Ascending aorta (tissue), 2 donors: Measurements from ENCODE around the gene TMTC2. TPM values are rescaled to one million over a fixed set of nuclear protein-coding genes. Genes with fewer than 3 reads are reported as not detected.

Experiments used
- DNase-seq, 2 donors: peaks; one replicate each; pipeline ENCODE4 v3.0.0-alpha.2; 2019; ENCODE audit warnings: low spot score in 2 of 2
- H3K27ac ChIP-seq, 2 donors: fragments of 200-600 bp; sonication (generic); one replicate each; pipeline ENCODE4 v1.5.1; 2016 to 2017; ENCODE audit warnings: mild to moderate bottlenecking in 1 of 2
- H3K27me3 ChIP-seq: fragments of 200-600 bp; sonication (generic); one replicate; pipeline ENCODE4 v1.5.1; 2017
- H3K36me3 ChIP-seq, 2 donors: fragments of 200-600 bp; sonication (generic); one replicate each; pipeline ENCODE4 v1.5.1; 2016
- H3K4me1 ChIP-seq, 2 donors: fragments of 200-600 bp; sonication (generic); one replicate each; pipeline ENCODE4 v1.5.1; 2016 to 2017; ENCODE audit warnings: mild to moderate bottlenecking in 1 of 2
- H3K4me3 ChIP-seq, 2 donors: fragments of 200-600 bp; sonication (generic); one replicate each; pipeline ENCODE4 v1.5.1; 2016 to 2017; ENCODE audit warnings: mild to moderate bottlenecking in 1 of 2
- H3K9me3 ChIP-seq, 2 donors: fragments of 200-600 bp; sonication (generic); one replicate each; pipeline ENCODE4 v1.5.1; 2016
- intact Hi-C: fragments of 100-400 bp; cut with DNase I; formaldehyde crosslinking; loops from one replicate; pipeline ENCODE4 v1.15.1; 2023
- total RNA-seq: library from RNA; depleted of rRNA; stranded (reverse); fragments of >200 nt; gene quantifications from one replicate; pipeline ENCODE4 v1.1.0, GENCODE V29; 2016
- TF ChIP-seq, protein P1 (sequence below), 3 experiments: fragments of 200-600 bp in 2 of 3; fragments of 450-650 bp in 1 of 3; sonication (generic) in 2 of 3; IDR thresholded peaks; one replicate each; pipeline ENCODE4 v1.5.1; 2016 to 2019; ENCODE audit warnings: antibody characterized with exemption in 3 of 3, mild to moderate bottlenecking in 1 of 3, moderate library complexity in 1 of 3

The TMTC2 gene
- 6.8 TPM for total RNA-seq

DNA sequence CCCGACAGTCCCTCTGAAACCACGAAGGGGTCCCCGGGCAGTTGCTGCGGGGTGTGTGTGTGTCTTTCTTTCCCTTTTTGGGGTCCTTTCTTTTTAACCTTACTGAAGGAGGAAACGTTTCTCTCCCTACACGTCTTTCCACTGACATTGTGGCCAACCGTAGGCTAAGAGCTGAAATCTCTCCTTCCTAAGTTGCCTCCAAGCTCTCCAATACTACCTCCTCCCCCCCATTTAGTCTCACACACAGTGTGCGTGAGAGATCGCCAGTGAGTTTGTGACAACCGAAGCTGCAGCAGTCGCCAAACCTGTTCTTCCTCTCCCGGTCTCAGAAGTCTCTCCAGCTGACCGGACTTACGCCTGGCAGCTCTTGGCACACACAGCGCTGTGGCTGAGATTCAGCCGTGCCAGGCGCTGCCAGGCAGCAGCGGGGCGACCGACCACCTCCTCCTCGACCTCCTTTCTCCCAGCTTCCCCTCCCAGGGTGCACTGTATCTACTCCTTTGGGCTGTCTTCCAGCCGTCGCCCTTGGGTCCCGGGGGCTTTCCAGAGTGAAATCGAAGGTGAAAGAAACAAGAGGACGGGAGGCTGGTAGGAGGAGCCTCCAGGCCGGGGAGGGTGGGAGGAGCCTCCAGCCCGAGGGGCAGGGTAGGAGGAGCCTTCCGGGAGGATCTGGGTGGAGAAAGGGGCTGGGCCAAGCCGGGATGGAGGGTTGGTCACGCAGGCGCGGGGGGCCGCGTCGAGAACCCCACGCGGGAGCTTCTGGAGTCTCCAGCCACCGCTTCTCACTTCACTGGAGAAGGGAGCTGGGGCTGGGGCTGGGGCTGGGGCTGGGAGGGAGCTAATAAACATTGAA, at the start of gene TMTC2:
Gene TMTC2, plus strand, starts transcription at position 739 of the 853 bp plus-strand sequence.
- intact Hi-C loops, result loop anchor here (2.0 kb wide), 1 partner anchor 328 kb away; the partner anchor contains the start of genes CCDC59 and METTL25
- DNase-seq, result peak; percentile 72 to 93
- H3K27ac ChIP-seq, result peak within 1 kb of the TSS; percentile 80 to 92
- H3K4me3 ChIP-seq, result peak within 1 kb of the TSS; percentile 75 to 87
- TF ChIP-seq, protein P1, sequence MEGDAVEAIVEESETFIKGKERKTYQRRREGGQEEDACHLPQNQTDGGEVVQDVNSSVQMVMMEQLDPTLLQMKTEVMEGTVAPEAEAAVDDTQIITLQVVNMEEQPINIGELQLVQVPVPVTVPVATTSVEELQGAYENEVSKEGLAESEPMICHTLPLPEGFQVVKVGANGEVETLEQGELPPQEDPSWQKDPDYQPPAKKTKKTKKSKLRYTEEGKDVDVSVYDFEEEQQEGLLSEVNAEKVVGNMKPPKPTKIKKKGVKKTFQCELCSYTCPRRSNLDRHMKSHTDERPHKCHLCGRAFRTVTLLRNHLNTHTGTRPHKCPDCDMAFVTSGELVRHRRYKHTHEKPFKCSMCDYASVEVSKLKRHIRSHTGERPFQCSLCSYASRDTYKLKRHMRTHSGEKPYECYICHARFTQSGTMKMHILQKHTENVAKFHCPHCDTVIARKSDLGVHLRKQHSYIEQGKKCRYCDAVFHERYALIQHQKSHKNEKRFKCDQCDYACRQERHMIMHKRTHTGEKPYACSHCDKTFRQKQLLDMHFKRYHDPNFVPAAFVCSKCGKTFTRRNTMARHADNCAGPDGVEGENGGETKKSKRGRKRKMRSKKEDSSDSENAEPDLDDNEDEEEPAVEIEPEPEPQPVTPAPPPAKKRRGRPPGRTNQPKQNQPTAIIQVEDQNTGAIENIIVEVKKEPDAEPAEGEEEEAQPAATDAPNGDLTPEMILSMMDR (IDR thresholded peaks at IDR 0.05), result no peak
- H3K27me3 ChIP-seq, result no peaks in the 10 kb centered on the region
- no peaks in the 10 kb centered on the region for H3K4me1 ChIP-seq
- H3K9me3 ChIP-seq, result no peaks in the 10 kb centered on the region
- no peaks in the 10 kb centered on the region for H3K36me3 ChIP-seq

DNA sequence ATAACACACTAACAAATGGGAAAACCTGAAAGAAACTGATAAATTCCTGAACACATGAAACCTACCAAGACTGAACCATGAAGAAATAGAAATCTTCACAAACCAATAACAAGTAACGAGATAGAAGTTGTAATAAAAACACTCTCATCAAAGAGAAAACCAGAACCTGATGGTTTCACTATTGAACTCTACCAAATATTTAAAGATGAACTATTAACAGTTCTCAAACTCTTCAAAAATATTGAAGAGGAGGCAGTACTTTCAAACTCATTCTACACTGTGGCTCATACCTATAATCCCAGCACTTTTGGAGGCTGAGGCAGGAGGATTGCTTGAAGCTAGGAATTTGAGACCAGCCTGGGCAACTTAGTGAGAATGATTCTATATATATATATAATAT, 48.4 kb upstream of the TMTC2 start:
- TF ChIP-seq, protein P1 (IDR thresholded peaks at IDR 0.05), result no peak
- Histone ChIP-seq H3K4me3 (no peak overlapping the region), H3K9me3 (peaks cover 0 to 6% of the 10 kb centered on the region in 2 donors), H3K36me3 (no peaks in the 10 kb centered on the region), H3K27ac (no peak overlapping the region), H3K4me1 (no peaks in the 10 kb centered on the region), H3K27me3 (no peaks in the 10 kb centered on the region)
- intact Hi-C loops, result no loop called here
- DNase-seq, result no peak

DNA sequence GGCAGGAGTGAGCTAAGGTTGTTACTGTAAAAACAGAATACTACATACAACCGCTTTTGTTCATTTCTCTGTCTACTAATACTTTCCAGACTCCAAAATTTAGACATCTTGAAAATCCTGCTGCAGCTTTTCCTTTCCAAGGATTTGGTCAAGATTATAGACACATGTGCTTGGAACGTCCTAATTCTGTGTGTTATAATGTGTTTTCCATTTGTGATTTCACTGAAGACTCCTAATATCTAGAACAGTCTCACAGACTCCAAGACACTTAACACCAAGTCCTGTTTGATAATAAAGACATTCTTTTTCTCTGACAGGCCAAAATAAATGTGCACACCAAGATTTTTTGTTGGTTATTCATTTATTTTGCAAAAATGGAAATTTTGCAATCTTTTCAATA, 41.8 kb upstream of the TMTC2 start:
- TF ChIP-seq, protein P1 (IDR thresholded peaks at IDR 0.05), result no peak
- no peaks in the 10 kb centered on the region for H3K4me1 ChIP-seq
- DNase-seq, result no peak

DNA sequence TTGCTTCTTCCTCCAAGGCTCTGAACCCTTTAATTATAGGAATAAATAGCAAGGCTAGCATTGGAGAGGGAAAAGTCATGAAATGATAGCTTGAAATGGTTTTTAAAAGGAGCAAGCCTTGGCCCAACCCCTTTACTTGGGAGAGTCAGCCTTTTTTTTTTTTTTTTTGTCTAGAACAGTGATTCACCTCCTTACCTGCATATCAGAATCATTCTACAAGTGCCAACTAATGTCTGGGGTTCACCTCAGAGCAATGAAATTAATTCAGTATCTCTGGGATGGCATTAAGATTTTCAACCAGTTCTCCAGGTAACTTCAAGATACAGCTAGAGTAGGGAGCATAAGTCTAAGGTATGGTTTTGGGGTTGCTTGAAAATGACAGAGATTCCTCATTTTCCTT, 41.3 kb upstream of the TMTC2 start:
- no peak overlapping the region for H3K4me3 ChIP-seq
- H3K9me3 ChIP-seq, result no peaks in the 10 kb centered on the region
- TF ChIP-seq, protein P1 (IDR thresholded peaks at IDR 0.05), result no peak
- no peaks in the 10 kb centered on the region for H3K4me1 ChIP-seq
- no peak overlapping the region for H3K27ac ChIP-seq
- intact Hi-C loops, result no loop called here
- DNase-seq, result no peak
- H3K36me3 ChIP-seq, result no peaks in the 10 kb centered on the region
- no peaks in the 10 kb centered on the region for H3K27me3 ChIP-seq

More for the DNA sequence above, 41.8 kb upstream of the TMTC2 start:
- intact Hi-C loops, result no loop called here
- no peaks in the 10 kb centered on the region for H3K27me3 ChIP-seq
- no peak overlapping the region for H3K27ac ChIP-seq
- H3K36me3 ChIP-seq, result no peaks in the 10 kb centered on the region
- no peak overlapping the region for H3K4me3 ChIP-seq
- no peaks in the 10 kb centered on the region for H3K9me3 ChIP-seq

DNA sequence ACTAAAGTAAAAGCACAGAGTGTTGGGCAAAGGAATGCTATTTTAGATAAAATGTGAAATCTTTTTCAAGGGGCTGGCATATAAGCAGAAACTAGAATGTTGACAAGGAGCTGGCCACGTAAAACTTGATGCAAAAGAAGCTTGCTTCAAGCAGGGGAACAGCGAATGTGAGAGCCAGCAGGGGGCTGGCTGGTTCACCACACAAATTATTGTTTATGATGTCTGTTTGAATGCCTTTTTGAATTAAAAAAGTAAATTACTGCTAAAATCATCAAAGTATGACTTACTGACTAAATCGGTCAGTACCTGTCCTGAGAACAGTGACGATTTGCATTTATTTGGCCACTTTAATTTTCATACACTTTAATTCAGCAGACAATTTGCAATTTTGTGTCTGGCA, 38.9 kb upstream of the TMTC2 start:
- Histone ChIP-seq H3K9me3 (no peaks in the 10 kb centered on the region), H3K27me3 (no peaks in the 10 kb centered on the region), H3K36me3 (no peaks in the 10 kb centered on the region), H3K27ac (no peak overlapping the region), H3K4me1 (no peaks in the 10 kb centered on the region), H3K4me3 (no peak overlapping the region)
- intact Hi-C loops, result no loop called here
- no peak for DNase-seq
- TF ChIP-seq, protein P1 (IDR thresholded peaks at IDR 0.05), result no peak
